GM18858 (cell line): ENCODE results near the gene STOML3.

ENCODE experiments used
- ATAC-seq: cut with Tn5 transposase; IDR thresholded peaks from one replicate; pipeline ENCODE4 v1.9.1; 2021; ENCODE audit not compliant: unreplicated experiment

The STOML3 gene

GRCh38 chr13:38981096-38981495 lies 9.5 kb downstream of the STOML3 start:
- ATAC-seq = no peak

- no peak for ATAC-seq
Observed at GRCh38 chr13:38980750-38981078, 9.9 kb downstream of the STOML3 start.

- no peak for ATAC-seq
Observed at GRCh38 chr13:38979891-38980749, 10.5 kb downstream of the STOML3 start.

- ATAC-seq = no peak
Observed at GRCh38 chr13:38970380-38971051, 20.1 kb downstream of the STOML3 start.

GRCh38 chr13:38969187-38969586 lies 21.4 kb downstream of the STOML3 start:
- ATAC-seq = no peak

- ATAC-seq = no peak
Observed at GRCh38 chr13:38967446-38967845, 23.2 kb downstream of the STOML3 start.

GRCh38 chr13:38965281-38965680 lies 25.4 kb downstream of the STOML3 start:
- no peak for ATAC-seq

- ATAC-seq = no peak
Observed at GRCh38 chr13:38960175-38960574, 30.5 kb downstream of the STOML3 start.

GRCh38 chr13:38957794-38958592 lies 32.6 kb downstream of the STOML3 start:
- ATAC-seq = no peak

- ATAC-seq = no peak
Observed at GRCh38 chr13:38954844-38955243, 35.8 kb downstream of the STOML3 start.

GRCh38 chr13:38954291-38954690 lies 36.3 kb downstream of the STOML3 start:
- ATAC-seq = no peak

GRCh38 chr13:38952827-38953226 lies 37.8 kb downstream of the STOML3 start:
- no peak for ATAC-seq

- no peak for ATAC-seq
Observed at GRCh38 chr13:38951525-38952313, 38.9 kb downstream of the STOML3 start.

- no peak for ATAC-seq
Observed at GRCh38 chr13:38950987-38951386, 39.6 kb downstream of the STOML3 start.

GRCh38 chr13:38947054-38947453 lies 43.6 kb downstream of the STOML3 start:
- ATAC-seq = no peak

GRCh38 chr13:38944219-38944618 lies 46.4 kb downstream of the STOML3 start:
- ATAC-seq = no peak

GRCh38 chr13:38943231-38943630 lies 47.4 kb downstream of the STOML3 start:
- ATAC-seq = no peak

- ATAC-seq = no peak
Observed at GRCh38 chr13:38941353-38941945, 49.2 kb downstream of the STOML3 start.

GRCh38 chr13:38933786-38934185 lies 56.8 kb downstream of the STOML3 start:
- ATAC-seq = no peak

GRCh38 chr13:38922170-38922569 lies 68.5 kb downstream of the STOML3 start:
- no peak for ATAC-seq

GRCh38 chr13:38921081-38921480 lies 69.5 kb downstream of the STOML3 start:
- no peak for ATAC-seq
